Activated CD4-positive, CD25-positive, alpha-beta regulatory T cell (primary cell): ENCODE measurements around the gene COL15A1.

Experiments
- DNase-seq, 4 experiments: peaks; one replicate each; lab custom pipeline; 2025; lab: John Stamatoyannopoulos, UW

The COL15A1 gene

DNA sequence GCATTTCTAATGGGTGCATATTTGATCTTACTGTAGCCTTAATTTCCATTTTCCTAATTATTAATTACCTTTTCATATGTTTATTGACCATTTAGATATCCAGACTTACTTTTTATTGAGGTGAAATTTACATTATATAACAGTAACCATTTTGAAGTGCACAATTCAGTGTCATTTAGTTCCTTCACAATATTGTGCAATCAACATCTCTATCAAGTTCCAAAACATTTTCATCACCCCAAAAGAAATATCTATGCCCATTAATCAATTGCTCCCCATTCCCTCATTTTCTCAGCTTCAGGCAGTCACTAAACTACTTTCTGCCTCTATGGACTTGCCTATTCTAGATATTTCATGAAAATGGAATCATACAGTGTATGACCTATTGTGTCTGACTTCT is 5.9 kb downstream of the COL15A1 start:
- DNase-seq, result no peak

DNA sequence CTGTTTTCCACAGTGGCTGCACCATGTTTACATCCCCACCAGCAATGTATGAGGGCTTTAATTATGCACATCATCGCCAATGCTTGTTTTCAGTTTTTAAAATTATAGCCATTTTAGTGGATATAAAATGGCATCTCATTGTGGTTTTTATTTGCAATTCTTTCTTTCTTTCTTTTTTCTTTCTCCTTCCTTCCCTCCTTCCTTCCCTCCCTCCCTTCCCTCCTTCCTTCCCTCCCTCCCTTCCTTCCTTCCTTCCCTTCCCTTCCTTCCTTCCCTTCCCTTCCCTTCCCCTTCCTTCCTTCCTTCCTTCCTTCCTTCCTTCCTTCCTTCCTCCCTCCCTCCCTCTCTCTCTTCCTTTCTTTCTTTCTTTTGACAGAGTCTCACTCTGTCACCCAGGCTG is 6.6 kb downstream of the COL15A1 start:
- no peak for DNase-seq

DNA sequence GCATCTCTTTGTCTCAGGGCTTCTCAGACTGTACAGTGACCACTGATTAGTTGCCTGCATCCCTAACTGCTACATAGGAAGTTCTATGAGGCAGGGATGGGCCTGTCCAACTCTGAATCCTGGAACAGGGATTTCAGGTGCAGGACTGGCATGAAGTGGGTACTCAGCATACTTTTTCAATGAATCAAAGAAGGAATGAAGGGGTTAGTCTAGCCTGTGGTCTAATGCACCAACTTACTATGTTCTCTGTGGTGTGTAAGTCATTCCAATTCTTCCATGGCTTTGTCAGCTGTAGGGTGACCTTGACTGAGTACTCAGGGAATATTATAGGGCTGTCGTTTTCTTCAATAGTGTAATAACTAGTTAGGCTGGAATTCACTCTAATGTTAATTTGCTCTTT is 8.3 kb downstream of the COL15A1 start:
- DNase-seq, result no peak

DNA sequence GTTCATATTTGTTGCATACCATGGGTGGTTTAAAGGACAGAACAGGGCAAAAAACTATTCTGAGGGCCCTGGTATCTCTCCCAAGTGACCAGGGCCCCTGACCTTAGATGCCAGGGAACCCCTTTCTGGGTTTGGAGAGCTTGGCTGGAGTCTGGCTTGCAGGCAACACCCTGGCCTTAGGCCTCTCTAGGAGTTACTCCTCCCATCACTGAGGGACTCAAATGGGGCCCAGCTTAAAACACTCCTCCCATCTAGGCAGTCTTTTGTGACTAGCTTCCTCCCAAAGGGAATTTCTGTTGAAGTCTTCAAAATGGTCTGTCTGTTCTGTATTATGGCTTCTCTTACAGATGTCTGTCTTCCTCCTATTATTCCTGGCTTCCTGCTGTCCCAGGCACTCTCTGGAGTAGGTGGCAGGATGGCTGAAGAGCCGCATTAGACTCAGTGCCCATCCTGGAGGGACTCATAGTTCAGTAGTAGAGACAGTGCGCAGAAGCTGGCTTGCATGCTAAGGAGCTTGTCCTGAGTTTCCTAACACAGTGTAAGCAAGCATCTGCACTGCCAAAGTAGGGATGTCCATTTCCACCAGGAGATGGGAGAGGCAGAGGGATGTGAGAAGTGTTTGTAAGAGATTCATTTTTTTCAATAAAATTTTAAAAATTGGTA is 10.0 kb downstream of the COL15A1 start:
- no peak for DNase-seq

DNA sequence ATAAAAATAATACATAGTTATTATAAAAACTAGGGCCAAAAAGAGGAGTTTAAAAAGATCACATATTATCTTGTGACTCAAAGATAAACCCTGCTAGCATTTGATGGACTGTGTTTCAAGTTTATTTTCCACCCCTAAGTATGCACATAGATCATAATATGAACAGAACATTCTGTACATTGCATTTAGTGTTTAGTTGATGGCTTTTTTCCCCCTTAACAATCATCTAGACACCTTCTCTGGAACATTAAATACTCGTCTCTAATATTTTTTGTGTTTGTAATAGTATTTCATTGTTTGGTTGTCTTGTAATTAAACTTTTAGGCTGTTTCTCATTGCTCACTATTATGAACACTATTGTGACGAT is 10.5 kb downstream of the COL15A1 start:
- DNase-seq, result no peak

DNA sequence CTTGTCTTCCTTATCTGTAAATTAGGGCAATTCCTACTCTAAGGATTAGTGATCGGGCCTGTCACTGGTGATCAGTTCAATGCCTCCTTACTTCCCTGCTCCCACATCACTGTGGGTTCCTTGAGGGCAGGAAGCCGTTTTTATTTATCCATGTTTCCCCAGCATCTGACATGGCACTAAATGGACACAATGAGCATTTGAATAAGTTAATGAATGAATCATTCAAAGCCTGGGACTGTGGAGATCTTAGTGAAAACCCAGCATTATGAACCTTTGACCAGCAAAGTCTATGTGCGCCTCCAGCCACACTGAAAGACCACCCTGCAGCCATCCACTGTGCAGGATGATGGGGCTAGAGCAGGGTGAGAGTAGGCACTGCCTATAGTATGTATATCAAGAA is 11.6 kb downstream of the COL15A1 start:
- no peak for DNase-seq

DNA sequence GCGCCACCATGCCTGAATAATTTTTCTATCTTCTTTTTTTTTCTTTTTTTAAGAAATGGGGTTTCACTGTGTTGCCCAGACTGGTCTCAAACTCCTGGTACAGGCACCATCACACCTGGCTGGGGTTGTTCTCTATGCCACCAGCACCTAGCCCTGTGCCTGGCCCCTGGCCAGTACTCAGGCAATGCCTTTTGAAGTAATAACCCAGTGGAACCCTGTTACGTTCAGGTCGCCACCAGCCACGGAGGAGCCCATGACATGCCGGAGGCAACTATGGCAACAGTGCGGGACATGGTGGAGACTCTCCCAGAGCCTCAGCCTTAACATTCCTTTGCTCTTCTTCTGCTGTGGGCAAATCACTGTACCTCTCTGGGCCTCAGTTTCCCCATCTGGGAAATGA is 14.1 kb downstream of the COL15A1 start:
- no peak for DNase-seq

DNA sequence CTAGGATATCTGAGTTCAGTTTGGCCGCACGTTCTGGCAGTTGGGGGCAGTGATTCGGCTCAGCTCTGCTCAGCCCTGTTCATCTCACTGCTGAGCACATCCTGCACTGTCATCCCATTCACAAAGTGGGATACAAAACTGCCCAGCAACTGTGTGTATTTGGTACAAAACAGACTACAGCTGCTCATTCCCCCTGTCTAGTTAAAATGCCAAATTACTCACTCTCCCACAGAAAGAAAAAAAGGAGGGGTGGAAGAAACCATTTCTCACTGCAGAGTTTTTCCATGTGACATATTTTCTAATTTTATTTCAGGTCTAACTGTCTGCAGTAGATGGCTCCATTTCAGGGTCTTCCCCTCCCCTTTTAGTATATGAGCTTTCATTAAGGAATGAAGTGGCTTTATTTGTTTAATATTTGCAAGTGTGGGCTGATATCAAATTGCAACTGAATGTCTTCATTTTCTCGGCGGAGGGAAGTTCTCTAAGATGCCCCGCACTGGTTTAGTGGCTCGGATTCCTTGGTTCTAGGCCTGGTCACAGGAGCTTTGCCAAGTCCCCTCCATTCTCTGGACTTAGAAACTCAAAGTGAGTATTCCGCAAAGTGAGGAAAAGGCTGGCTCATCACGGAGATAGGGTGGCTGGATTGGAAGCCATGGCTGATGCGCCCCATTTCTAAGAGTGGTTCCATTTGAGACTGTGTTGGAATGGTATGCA is 14.7 kb downstream of the COL15A1 start:
- DNase-seq, result no peak

DNA sequence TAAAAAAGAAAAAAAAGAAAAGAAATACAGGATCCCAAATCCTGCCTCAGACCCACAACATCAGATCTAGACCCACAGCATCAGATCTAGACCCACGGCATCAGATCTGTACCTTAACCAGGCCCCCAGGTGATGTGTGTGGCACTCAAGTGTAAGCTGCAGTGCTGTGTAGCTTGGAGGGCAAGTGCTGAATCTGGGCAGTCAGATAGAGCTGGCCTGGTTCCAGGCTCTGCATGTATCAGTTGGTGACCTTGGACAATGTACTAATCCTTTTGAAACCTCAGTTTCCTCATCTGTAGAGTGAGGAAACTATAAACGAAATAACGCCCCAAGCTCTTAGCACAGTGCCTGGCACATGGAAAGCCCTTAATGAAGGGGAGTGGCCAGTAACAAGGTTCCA is 16.7 kb downstream of the COL15A1 start:
- no peak for DNase-seq

DNA sequence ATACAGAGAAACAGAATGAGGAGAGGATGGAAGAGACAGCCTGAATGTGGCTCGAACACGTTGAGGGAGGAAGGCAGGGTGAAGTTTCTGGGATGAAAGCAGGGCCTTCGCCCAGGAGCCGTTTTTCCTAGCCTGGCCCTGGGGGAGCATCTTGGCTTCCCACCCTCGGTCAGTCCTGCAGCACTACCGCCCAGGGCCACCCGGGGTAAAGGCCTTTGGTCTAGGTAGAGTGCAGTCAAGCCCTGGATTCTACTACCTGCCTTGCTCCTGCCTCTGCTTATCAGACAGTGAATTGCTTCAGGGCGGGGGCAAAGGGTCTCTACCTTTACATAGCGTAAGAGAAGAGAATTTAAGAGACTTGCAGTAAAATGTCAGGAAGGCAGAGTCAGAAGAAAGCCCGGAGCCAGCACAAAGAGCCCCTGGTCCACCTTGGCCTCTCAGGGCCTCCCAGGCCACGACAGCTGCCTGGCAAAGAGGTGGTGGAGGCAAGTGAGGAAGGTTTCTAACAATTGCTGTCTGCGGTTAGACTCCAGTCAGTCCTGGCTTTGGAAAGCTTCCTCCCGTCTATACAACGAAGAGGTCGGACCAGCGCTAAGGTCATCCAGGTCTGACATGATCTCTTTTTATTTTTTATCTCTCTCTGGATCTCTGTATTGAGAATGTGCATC is 17.9 kb downstream of the COL15A1 start:
- no peak for DNase-seq

DNA sequence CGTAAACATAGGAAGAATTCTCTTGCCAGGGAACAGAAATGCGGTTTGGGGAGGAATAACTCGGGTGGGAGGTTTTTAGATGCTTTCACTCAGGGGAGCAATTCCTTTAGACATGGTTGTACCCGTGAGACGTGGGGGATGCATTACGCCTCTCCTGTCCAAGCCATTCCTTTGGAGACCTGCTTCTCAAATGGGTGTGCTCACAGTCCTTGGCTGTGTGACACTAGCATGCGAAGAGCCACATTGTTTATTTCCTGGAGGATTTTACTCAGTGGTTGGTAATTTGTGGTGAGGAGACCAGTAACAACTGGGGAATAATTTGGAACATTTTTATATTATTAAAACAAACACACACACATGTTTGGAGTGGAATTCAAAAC is 18.5 kb downstream of the COL15A1 start:
- no peak for DNase-seq

DNA sequence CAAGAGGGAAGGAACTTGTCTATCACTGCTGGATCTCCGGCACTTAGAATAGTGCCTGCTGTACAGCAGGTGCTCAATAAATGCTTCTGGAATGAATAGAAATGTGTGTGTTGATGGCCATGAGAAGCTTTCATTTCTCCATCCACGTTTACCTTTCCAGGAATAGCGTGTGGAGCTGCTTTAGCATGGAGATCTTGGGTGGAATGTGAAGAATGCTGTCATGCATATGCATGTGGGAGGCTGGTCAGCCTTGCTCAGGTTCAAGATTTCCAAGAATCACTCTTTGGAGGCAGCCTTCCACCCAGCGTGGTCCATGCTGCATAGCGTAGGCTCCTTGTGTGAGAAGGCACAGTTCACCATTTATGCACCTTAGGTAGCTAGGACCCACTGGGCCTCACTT is 19.2 kb downstream of the COL15A1 start:
- no peak for DNase-seq

DNA sequence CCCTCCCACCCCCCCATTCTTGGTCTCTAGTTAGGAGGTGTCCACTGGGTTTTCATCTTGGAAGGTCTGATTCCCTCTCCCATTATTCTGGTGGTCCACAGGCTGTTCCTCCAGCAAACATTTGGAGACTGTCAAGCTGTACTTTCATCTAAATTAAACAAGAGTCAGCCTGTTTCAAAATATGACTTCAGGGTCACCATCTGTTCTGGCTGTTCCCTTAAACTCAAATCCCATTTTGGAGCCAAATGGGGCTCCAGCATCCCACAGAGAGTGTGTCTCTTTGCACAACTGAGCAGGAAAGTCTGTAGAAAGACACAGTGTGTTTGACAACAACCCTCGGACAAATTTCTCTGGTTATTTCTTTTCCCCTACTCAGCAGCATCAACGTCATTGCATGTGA is 20.5 kb downstream of the COL15A1 start:
- DNase-seq, result no peak

DNA sequence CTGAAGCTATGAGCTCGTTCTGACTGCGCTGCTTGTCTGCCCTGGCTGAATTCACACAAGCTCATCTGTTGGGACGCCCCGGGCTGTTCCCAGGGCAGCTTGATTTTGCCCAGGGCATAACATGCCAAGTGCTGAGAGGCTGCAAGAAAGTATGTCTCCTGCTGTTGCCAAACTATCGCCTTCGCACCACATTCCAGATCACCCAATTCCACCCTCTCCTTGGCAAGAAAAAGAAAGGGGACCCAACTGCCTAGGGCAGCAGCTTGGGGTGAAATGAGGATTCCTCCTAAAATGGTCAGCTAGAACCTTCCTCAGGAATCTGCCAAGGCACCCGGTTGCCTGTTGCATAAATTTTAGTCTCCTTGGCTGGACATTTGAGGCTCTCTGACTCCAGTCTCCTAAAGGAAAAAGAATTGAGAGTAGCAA is 21.2 kb downstream of the COL15A1 start:
- no peak for DNase-seq

DNA sequence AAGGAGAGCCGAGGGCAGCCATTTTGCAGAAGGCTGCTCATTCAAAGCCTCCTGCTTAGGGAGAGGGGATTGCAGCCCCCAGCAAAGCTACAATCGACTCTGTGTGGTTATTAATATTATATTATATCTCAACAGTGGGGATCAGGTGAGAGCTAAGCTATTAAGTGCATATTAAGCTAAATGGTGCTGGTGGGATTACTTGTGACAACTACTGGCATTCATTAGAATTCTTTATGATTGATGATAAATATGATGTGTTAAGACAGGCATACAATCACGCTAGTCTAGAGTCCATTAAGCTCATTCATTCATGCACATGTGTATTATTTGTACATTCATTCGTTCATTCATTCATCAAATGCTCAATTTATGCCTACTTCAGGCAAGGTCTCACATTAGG is 23.0 kb downstream of the COL15A1 start:
- no peak for DNase-seq

DNA sequence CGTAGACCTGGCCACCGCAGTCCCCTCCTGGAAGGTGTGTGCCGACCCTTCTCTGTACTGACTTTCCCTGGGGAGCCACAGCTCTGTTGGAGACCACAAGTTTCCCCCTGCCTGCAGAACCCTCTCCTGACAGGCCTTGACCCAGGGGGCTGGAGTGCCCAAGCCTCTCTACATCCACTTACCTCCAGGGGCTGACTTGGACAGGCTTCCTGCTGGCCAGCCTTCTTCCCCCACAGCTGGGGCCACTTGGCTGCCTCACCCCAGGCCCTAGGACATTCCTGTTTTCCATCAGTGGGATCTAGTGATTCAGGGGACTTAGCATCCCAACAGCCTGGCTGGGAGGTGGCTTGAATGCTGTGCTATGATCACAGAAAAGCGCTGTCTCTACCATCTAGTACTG is 23.6 kb downstream of the COL15A1 start:
- DNase-seq, result no peak

DNA sequence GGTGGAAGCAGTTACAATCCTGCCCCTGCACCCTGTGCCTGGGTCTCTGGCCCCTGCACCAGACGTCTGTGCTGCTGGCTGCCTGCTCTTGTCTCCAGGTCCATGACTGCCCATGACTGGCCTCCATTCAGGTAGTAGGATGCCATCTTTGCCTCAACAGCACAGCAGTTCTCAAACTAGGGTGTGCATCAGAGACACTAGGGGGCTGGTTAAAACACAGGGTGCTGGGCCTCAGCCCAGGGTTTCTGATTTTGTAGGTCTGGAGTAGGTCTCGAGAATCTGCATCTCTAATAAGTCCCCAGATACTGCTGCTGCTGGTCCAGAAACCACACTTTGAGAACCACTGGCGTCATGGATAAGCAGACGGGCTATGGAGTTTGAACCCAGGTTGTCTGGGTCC is 24.0 kb downstream of the COL15A1 start:
- no peak for DNase-seq

DNA sequence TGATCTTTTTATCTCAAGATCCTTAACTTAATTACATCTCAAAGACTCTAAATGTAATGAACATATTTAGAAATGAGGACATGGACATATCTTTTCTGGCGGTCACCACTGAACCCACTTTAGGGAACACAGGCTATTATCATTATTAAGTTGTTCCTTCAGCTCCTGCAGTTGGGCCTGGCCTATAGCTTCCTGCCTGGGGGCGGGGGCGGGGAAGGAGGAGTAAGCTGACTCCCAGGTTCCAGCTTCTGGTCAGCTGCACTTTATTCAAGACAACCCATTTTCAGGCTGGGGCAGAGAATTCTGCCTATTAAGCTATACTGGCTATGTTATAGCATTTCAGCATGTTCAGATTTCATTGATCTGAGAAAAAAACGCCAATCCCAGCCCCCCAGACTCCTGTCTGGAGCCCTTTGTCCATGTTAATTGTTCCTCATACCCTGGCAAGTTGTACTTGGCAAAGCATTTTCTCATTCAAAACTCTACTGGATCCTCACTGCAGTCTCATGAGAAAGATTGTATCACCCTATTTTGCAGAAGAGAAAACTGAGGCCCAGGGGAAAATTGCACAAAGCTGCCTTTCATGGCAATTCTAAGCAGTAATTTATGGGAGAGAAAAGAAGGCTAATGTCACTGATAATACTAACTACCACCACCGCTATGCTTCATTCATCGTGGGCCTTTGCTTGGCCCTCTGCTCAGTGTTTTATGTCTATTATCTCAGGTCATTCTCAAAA is 25.1 kb downstream of the COL15A1 start:
- DNase-seq, result no peak

DNA sequence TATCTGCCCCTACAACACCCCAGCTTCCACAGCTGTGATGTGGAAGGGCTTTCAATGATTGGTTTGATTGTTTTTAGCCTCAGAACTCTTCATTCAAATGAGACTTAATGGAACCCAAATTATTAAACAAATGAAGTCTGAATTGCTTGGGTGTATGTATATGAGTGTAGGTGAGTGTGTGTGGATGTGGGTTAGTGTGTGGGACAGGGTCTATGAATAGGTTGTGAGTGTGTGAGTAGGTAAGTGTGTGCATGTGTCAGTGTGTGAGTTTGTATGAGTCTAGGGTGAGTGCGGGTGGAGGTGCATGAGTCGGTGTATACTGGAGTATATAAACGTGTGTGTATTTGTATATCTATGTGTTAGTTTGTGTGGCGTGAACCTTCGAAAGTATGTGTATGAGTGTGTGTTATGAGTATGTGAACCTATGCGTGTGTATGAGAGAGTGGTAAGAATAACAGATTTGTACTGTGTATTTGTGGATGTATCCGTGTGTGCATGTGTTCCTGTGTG is 26.9 kb downstream of the COL15A1 start:
- DNase-seq, result no peak

DNA sequence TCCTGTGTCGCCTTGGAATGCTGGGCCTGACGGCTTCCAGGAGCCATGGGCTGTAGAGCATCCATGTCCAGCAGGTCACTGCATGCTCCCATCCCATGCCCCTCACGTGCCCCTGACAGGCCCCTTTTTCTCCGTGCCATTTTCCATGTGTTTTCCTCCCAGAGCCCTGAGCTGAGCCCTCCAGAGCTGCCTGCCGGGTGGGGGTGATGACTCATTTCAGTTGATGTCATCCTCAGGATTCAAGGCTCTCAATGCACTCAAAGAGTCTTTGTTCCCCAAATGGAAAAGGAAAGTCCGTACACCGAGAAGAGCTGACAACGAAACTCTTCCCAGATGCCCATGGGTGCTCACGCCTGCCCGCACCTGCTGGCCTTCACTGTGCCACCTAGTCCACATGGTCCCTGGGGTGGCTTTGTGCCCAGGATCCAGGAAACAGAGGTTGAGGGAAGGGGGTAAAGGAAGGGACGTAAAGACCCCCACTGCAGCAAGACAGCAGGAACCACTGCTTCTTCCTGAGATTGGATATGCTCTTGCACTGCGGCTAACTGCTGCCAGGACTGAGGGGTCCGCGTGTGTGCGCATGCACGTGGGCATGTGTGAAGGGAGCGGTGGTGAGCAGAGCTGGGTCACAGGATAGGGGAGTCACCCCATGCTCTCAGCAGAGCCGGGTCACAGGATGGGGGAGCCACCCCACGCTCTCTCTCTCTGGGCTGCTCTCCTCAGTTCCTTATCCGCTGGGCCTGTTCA is 27.6 kb downstream of the COL15A1 start:
- DNase-seq, result no peak

DNA sequence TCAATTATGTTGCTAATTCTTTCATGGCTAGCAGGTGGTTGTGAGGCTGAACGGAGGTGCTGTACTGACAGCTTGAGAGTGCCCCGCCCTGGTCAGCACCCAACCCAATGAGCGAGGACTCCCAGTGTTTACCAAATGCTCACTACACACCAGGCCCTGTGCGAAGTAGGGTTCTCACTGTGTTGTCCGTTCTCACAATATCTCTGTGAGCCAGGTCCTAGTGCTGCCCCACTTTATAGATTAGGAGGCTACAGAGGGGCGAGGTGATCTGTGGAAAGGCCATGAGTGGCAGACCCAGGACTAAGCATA is 28.2 kb downstream of the COL15A1 start:
- DNase-seq, result no peak

DNA sequence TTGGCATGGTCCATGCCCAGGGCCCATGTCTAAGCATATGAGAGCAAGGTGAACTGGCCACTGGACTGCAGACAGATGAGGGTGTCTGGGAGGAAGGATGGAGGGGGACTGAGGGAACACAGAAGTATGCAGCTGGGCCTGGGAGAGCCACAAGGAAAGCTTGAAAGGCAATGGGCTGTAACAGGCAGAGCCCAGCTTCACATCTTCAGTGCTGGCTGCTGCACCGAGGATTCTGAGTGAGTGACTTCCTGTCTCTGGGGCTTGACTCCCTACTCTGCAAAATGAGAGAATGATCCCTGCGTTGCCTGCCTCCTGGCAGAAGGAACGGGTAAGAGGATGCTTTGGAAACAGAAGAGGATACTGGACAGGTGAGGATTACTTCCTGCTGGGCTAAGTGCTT is 29.0 kb downstream of the COL15A1 start:
- DNase-seq, result no peak
